BLaER1 (cell line): ENCODE measurements around the gene FRRS1L.
A peak's percentile ranks its signal among the peaks of the same experiment; 100 is the strongest.

Source experiments
- H3K27ac ChIP-seq: shearing (Covaris generic); formaldehyde crosslinking; 2 replicates; pipeline ENCODE4 v1.8.1; 2022
- H3K27me3 ChIP-seq: shearing (Covaris generic); formaldehyde crosslinking; 2 replicates; pipeline ENCODE4 v1.8.1; 2022
- H3K36me3 ChIP-seq: shearing (Covaris generic); formaldehyde crosslinking; 2 replicates; pipeline ENCODE4 v1.8.1; 2022
- H3K4me1 ChIP-seq: shearing (Covaris generic); formaldehyde crosslinking; 2 replicates; pipeline ENCODE4 v1.8.1; 2022
- H3K4me2 ChIP-seq: shearing (Covaris generic); formaldehyde crosslinking; 2 replicates; pipeline ENCODE4 v1.8.1; 2022
- H3K4me3 ChIP-seq: shearing (Covaris generic); formaldehyde crosslinking; 2 replicates; pipeline ENCODE4 v1.8.1; 2022
- H3K9ac ChIP-seq: shearing (Covaris generic); formaldehyde crosslinking; 2 replicates; pipeline ENCODE4 v1.8.1; 2022
- H3K9me3 ChIP-seq: shearing (Covaris generic); formaldehyde crosslinking; 2 replicates; pipeline ENCODE4 v1.8.1; 2022
- H4K20me1 ChIP-seq: shearing (Covaris generic); formaldehyde crosslinking; 2 replicates; pipeline ENCODE4 v1.8.1; 2022
- Cebpa-rat ChIP-seq: shearing (Covaris generic); IDR thresholded peaks from 2 replicates; pipeline ENCODE4 v1.8.1; 2022

Gene FRRS1L

GRCh38 chr9:109193974-109194556 lies 27.0 kb upstream of the FRRS1L start:
- Histone ChIP-seq H3K4me2 (no peak overlapping the region), H3K27me3 (no peaks in the 10 kb centered on the region), H3K9me3 (no peaks in the 10 kb centered on the region), H4K20me1 (no peaks in the 10 kb centered on the region), H3K9ac (no peak overlapping the region), H3K4me3 (no peak overlapping the region), H3K36me3 (no peaks in the 10 kb centered on the region), H3K4me1 (peaks cover 6% of the 10 kb centered on the region; the same call in 1 of the 2 replicates), H3K27ac (no peak overlapping the region)
- no peak for TF ChIP-seq Cebpa-rat

- Histone ChIP-seq H3K9ac (no peak overlapping the region), H3K27ac (no peak overlapping the region), H4K20me1 (no peaks in the 10 kb centered on the region), H3K27me3 (no peaks in the 10 kb centered on the region), H3K4me3 (no peak overlapping the region), H3K4me1 (peaks cover 6% of the 10 kb centered on the region; the same call in 1 of the 2 replicates), H3K4me2 (no peak overlapping the region), H3K36me3 (no peaks in the 10 kb centered on the region), H3K9me3 (no peaks in the 10 kb centered on the region)
- TF ChIP-seq Cebpa-rat, result no peak
Measured at GRCh38 chr9:109192732-109193361, 25.8 kb upstream of the FRRS1L start.

GRCh38 chr9:109191746-109192145 lies 24.7 kb upstream of the FRRS1L start:
- H3K4me2 ChIP-seq, result no peak overlapping the region
- no peak for TF ChIP-seq Cebpa-rat

GRCh38 chr9:109190151-109190550 lies 23.1 kb upstream of the FRRS1L start:
- Histone ChIP-seq H3K27me3 (no peaks in the 10 kb centered on the region), H4K20me1 (no peaks in the 10 kb centered on the region)
- no peak for TF ChIP-seq Cebpa-rat

More at GRCh38 chr9:109191746-109192145, 24.7 kb upstream of the FRRS1L start:
- Histone ChIP-seq H3K9ac (no peak overlapping the region), H3K4me3 (no peak overlapping the region), H4K20me1 (no peaks in the 10 kb centered on the region), H3K4me1 (peaks cover 12% of the 10 kb centered on the region), H3K9me3 (no peaks in the 10 kb centered on the region), H3K27me3 (no peaks in the 10 kb centered on the region), H3K36me3 (no peaks in the 10 kb centered on the region), H3K27ac (no peak overlapping the region)

GRCh38 chr9:109186857-109187520 lies 19.9 kb upstream of the FRRS1L start:
- no peak overlapping the region for H3K27ac ChIP-seq
- no peaks in the 10 kb centered on the region for H3K9me3 ChIP-seq
- H3K27me3 ChIP-seq, result no peaks in the 10 kb centered on the region
- H3K36me3 ChIP-seq, result no peaks in the 10 kb centered on the region
- H3K4me3 ChIP-seq, result no peak overlapping the region
- H3K4me2 ChIP-seq, result peak overlapping the region; percentile 28
- no peaks in the 10 kb centered on the region for H4K20me1 ChIP-seq
- peaks cover 15% of the 10 kb centered on the region for H3K4me1 ChIP-seq
- H3K9ac ChIP-seq, result no peak overlapping the region
- no peak for TF ChIP-seq Cebpa-rat

More at GRCh38 chr9:109190151-109190550, 23.1 kb upstream of the FRRS1L start:
- Histone ChIP-seq H3K27ac (no peak overlapping the region), H3K9me3 (no peaks in the 10 kb centered on the region), H3K36me3 (no peaks in the 10 kb centered on the region), H3K4me2 (0 out of 2 replicates have a peak overlapping the region, but pooled peaks have one; percentile 9), H3K4me3 (no peak overlapping the region), H3K4me1 (peaks cover 15% of the 10 kb centered on the region), H3K9ac (no peak overlapping the region)

- no peak for TF ChIP-seq Cebpa-rat
- no peak overlapping the region for H3K9ac ChIP-seq
- H3K4me2 ChIP-seq, result no peak overlapping the region
Measured at GRCh38 chr9:109182940-109183798, 16.1 kb upstream of the FRRS1L start.

GRCh38 chr9:109182550-109182939 lies 15.5 kb upstream of the FRRS1L start:
- H3K4me3 ChIP-seq, result no peak overlapping the region
- H3K27me3 ChIP-seq, result no peaks in the 10 kb centered on the region
- H3K9me3 ChIP-seq, result no peaks in the 10 kb centered on the region
- H3K4me1 ChIP-seq, result peaks cover 9% of the 10 kb centered on the region
- TF ChIP-seq Cebpa-rat, result no peak
- H3K4me2 ChIP-seq, result no peak overlapping the region
- H3K9ac ChIP-seq, result no peak overlapping the region
- no peaks in the 10 kb centered on the region for H3K36me3 ChIP-seq
- H4K20me1 ChIP-seq, result no peaks in the 10 kb centered on the region
- no peak overlapping the region for H3K27ac ChIP-seq

More at GRCh38 chr9:109182940-109183798, 16.1 kb upstream of the FRRS1L start:
- H3K36me3 ChIP-seq, result no peaks in the 10 kb centered on the region
- H3K27ac ChIP-seq, result no peak overlapping the region
- no peaks in the 10 kb centered on the region for H3K9me3 ChIP-seq
- H3K27me3 ChIP-seq, result no peaks in the 10 kb centered on the region
- H3K4me1 ChIP-seq, result peaks cover 9% of the 10 kb centered on the region
- H3K4me3 ChIP-seq, result no peak overlapping the region
- no peaks in the 10 kb centered on the region for H4K20me1 ChIP-seq

- Histone ChIP-seq H4K20me1 (no peaks in the 10 kb centered on the region), H3K27ac (no peak overlapping the region), H3K9me3 (no peaks in the 10 kb centered on the region), H3K4me2 (no peak overlapping the region), H3K4me3 (no peak overlapping the region), H3K4me1 (no peaks in the 10 kb centered on the region), H3K27me3 (no peaks in the 10 kb centered on the region), H3K36me3 (no peaks in the 10 kb centered on the region), H3K9ac (no peak overlapping the region)
- no peak for TF ChIP-seq Cebpa-rat
Measured at GRCh38 chr9:109181284-109181683, 14.2 kb upstream of the FRRS1L start.

GRCh38 chr9:109179801-109180523 lies 12.9 kb upstream of the FRRS1L start:
- no peak overlapping the region for H3K27ac ChIP-seq
- no peaks in the 10 kb centered on the region for H3K9me3 ChIP-seq
- no peak for TF ChIP-seq Cebpa-rat
- no peaks in the 10 kb centered on the region for H3K36me3 ChIP-seq
- H3K27me3 ChIP-seq, result no peaks in the 10 kb centered on the region
- H3K4me1 ChIP-seq, result no peaks in the 10 kb centered on the region
- H3K4me3 ChIP-seq, result no peak overlapping the region
- no peak overlapping the region for H3K4me2 ChIP-seq
- H3K9ac ChIP-seq, result no peak overlapping the region
- H4K20me1 ChIP-seq, result no peaks in the 10 kb centered on the region
